B cell (primary cell): ENCODE results near the gene KLF11. TPM values are rescaled to one million over a fixed set of nuclear protein-coding genes. Genes with fewer than 3 reads are reported as not detected.

ENCODE experiments used
- ATAC-seq: fragments of 200-7000 bp; cut with Tn5 transposase; one replicate; pipeline ENCODE4 v1.10.0; 2021; ENCODE audit warnings: low read depth, mild to moderate bottlenecking, moderate number of reproducible peaks, moderate library complexity
- CTCF ChIA-PET: fragments of 350-600 bp; sonication (Branson Sonifier 250); formaldehyde crosslinking; loops from one replicate; lab custom pipeline; 2021; ENCODE audit warnings: antibody characterized with exemption, inconsistent platforms; lab: Charles Lee
- POLR2A ChIA-PET: fragments of 350-600 bp; sonication (Branson Sonifier 250); formaldehyde crosslinking; loops from one replicate; lab custom pipeline; 2021; ENCODE audit warnings: antibody characterized with exemption; lab: Charles Lee
- DNase-seq: peaks from one replicate; pipeline ENCODE4 v3.0.0; 2013
- H2AFZ ChIP-seq: 2 replicates; pipeline ENCODE4 v1.6.1; 2012; ENCODE audit warnings: mild to moderate bottlenecking, low read depth, low read length; ENCODE audit not compliant: insufficient read depth, poor library complexity, severe bottlenecking
- H3K27ac ChIP-seq, 2 donors: 1 replicate in 1 of 2; 2 replicates in 1 of 2; pipeline ENCODE4 v1.5.1; 2012 to 2013; ENCODE audit warnings: low read length in 2 of 2, mild to moderate bottlenecking in 2 of 2, moderate library complexity in 1 of 2
- H3K27me3 ChIP-seq, 4 experiments: fragments of 200-600 bp in 1 of 4; sonication (generic) in 1 of 4; replicated peaks in 1 of 4; 1 replicate in 2 of 4; 2 replicates in 2 of 4; pipeline versions ENCODE4 v1.6.1 to v1.7.0; 2013 to 2016; ENCODE audit warnings: low read length in 3 of 4, mild to moderate bottlenecking in 2 of 4, mixed read lengths in 1 of 4, moderate library complexity in 1 of 4; ENCODE audit not compliant: insufficient read depth in 4 of 4, control insufficient read depth in 3 of 4; ENCODE audit errors: control extremely low read depth in 1 of 4
- H3K36me3 ChIP-seq, 2 experiments: replicated peaks in 1 of 2; 1 replicate in 1 of 2; 2 replicates in 1 of 2; pipeline versions ENCODE4 v1.6.1 to v1.7.1; 2013; ENCODE audit warnings: low read length in 1 of 2; ENCODE audit not compliant: insufficient read depth in 2 of 2, control insufficient read depth in 1 of 2; ENCODE audit errors: control extremely low read depth in 1 of 2, extremely low read depth in 1 of 2
- H3K4me1 ChIP-seq, 2 donors: fragments of 200-600 bp in 1 of 2; sonication (generic) in 1 of 2; 1 replicate in 1 of 2; 2 replicates in 1 of 2; pipeline versions ENCODE4 v1.5.1 to v1.6.1; 2013 to 2017; ENCODE audit warnings: low read length in 2 of 2; ENCODE audit not compliant: control insufficient read depth in 2 of 2, insufficient read depth in 2 of 2
- H3K4me2 ChIP-seq: replicated peaks from 2 replicates; pipeline ENCODE3; 2012; ENCODE audit warnings: mild to moderate bottlenecking, low read depth, low read length; ENCODE audit not compliant: poor library complexity, severe bottlenecking
- H3K4me3 ChIP-seq, 5 experiments: fragments of 200-600 bp in 1 of 5; sonication (generic) in 1 of 5; 1 replicate in 3 of 5; 2 replicates in 2 of 5; pipeline versions ENCODE4 v1.5.1 to v1.7.0; 2011 to 2016; ENCODE audit warnings: low read length in 4 of 5, mild to moderate bottlenecking in 4 of 5, low read depth in 2 of 5, control low read depth in 1 of 5, moderate library complexity in 1 of 5; ENCODE audit not compliant: insufficient read depth in 1 of 5; ENCODE audit errors: control extremely low read depth in 1 of 5, extremely low read depth in 1 of 5
- H3K79me2 ChIP-seq: fragments of 200-600 bp; sonication (generic); one replicate; pipeline ENCODE4 v1.6.0; 2016; ENCODE audit warnings: low read length; ENCODE audit not compliant: control insufficient read depth, insufficient read depth
- H3K9ac ChIP-seq: fragments of 200-600 bp; sonication (generic); 2 replicates; pipeline ENCODE4 v1.6.1; 2017; ENCODE audit warnings: mild to moderate bottlenecking, low read length, moderate library complexity
- H3K9me3 ChIP-seq, 3 donors: one replicate each; pipeline versions ENCODE4 v1.6.1 to v1.7.1; 2013; ENCODE audit warnings: low read length in 2 of 3; ENCODE audit not compliant: control insufficient read depth in 2 of 3, insufficient read depth in 1 of 3; ENCODE audit errors: control extremely low read depth in 1 of 3
- H4K20me1 ChIP-seq: 2 replicates; pipeline ENCODE4 v1.6.0; 2012; ENCODE audit warnings: mild to moderate bottlenecking, low read length; ENCODE audit not compliant: insufficient read depth, control insufficient read depth, poor library complexity, severe bottlenecking
- H3K27ac Mint-ChIP-seq: one replicate; pipeline ENCODE4 v1.8.0; 2021; ENCODE audit warnings: mixed read lengths
- H3K27me3 Mint-ChIP-seq: one replicate; pipeline ENCODE4 v1.8.0; 2021; ENCODE audit warnings: mixed read lengths
- H3K4me1 Mint-ChIP-seq: one replicate; pipeline ENCODE4 v1.8.0; 2021; ENCODE audit warnings: mixed read lengths
- H3K4me3 Mint-ChIP-seq: one replicate; pipeline ENCODE4 v1.8.0; 2021; ENCODE audit warnings: mixed read lengths
- H3K9me3 Mint-ChIP-seq: one replicate; pipeline ENCODE4 v1.8.0; 2022; ENCODE audit warnings: mixed read lengths; ENCODE audit not compliant: insufficient read depth
- CTCF ChIP-seq: fragments of 200-600 bp; IDR thresholded peaks from one replicate; pipeline ENCODE4 v1.8.0; 2022; ENCODE audit warnings: antibody characterized with exemption, mild to moderate bottlenecking
- EZH2 ChIP-seq: IDR thresholded peaks from 2 replicates; pipeline ENCODE4 v1.6.1; 2012; ENCODE audit warnings: borderline replicate concordance, low read depth, mild to moderate bottlenecking, moderate library complexity, low read length; ENCODE audit not compliant: insufficient read depth, poor library complexity, severe bottlenecking
- WGBS: methylation state at CpG from one replicate; pipeline ENCODE4 v1.1.5; 2013; ENCODE audit warnings: missing lambda C conversion rate; ENCODE audit not compliant: insufficient coverage; 5-methylcytosine and 5-hydroxymethylcytosine counted together
- intact Hi-C: fragments of 100-400 bp; cut with micrococcal nuclease; formaldehyde crosslinking; loops from one replicate; pipeline ENCODE4 v1.10.0; 2022
- polyA plus RNA-seq: library from polyadenylated mRNA; depleted of rRNA; stranded (reverse); fragments of >200 nt; gene quantifications from 2 replicates; pipeline ENCODE4 v1.2.3, GENCODE V29; 2012
- total RNA-seq, 2 donors: library from RNA; stranded (reverse); fragments of 120-200 nt in 1 of 2; gene quantifications; 1 replicate in 1 of 2; 2 replicates in 1 of 2; pipeline versions ENCODE4 v1.2.3 to v1.2.4, GENCODE V29; 2013 to 2022

The KLF11 gene
- total and polyA plus RNA-seq, 2 donors (not counting 1 experiment from before 2014, with no cell fraction given): 20.8 to 48.4 TPM

- Mint-ChIP-seq H3K27me3 (no peaks in the 10 kb centered on the region), H3K4me3 (no peak overlapping the region), H3K9me3 (no peaks in the 10 kb centered on the region), H3K4me1 (no peaks in the 10 kb centered on the region), H3K27ac (no peak overlapping the region)
- Histone ChIP-seq H3K9me3 (peaks cover 0 to 10% (median 0%) of the 10 kb centered on the region in 3 donors), H4K20me1 (no peaks in the 10 kb centered on the region), H3K36me3 (no peaks in the 10 kb centered on the region), H2AFZ (no peak overlapping the region), H3K4me1 (no peaks in the 10 kb centered on the region), H3K4me3 (no peak overlapping the region), H3K27me3 (peaks cover 0 to 10% (median 0%) of the 10 kb centered on the region in 4 experiments), H3K4me2 (no peak overlapping the region), H3K79me2 (no peaks in the 10 kb centered on the region), H3K9ac (no peak overlapping the region), H3K27ac (no peak overlapping the region)
- DNase-seq: no peak
- ATAC-seq: no peak
- POLR2A ChIA-PET: no interaction called here
- CTCF ChIA-PET: no interaction called here
- TF ChIP-seq CTCF: no peak
- no peak for TF ChIP-seq EZH2
- intact Hi-C loops: no loop called here
- WGBS: 94% methylated on average over 5 of the region's 9 CpGs
Measured at GRCh38 chr2:10002681-10003080, 40.7 kb upstream of the KLF11 start.

- no peaks in the 10 kb centered on the region for H3K36me3 ChIP-seq
- H3K79me2 ChIP-seq: no peaks in the 10 kb centered on the region
- ChIA-PET POLR2A (no interaction called here), CTCF (no interaction called here)
- Mint-ChIP-seq H3K4me3 (no peak overlapping the region), H3K27ac (no peak overlapping the region), H3K27me3 (no peaks in the 10 kb centered on the region), H3K9me3 (no peaks in the 10 kb centered on the region), H3K4me1 (no peaks in the 10 kb centered on the region)
- no peak overlapping the region for H3K4me3 ChIP-seq
- ATAC-seq (no peak), DNase-seq (no peak)
- no peak overlapping the region for H3K9ac ChIP-seq
- H2AFZ ChIP-seq: no peak overlapping the region
- H3K27ac ChIP-seq: no peak overlapping the region
- intact Hi-C loops: no loop called here
- TF ChIP-seq EZH2 (no peak), CTCF (no peak)
- H3K4me1 ChIP-seq: no peaks in the 10 kb centered on the region
- H3K9me3 ChIP-seq: peaks cover 0 to 8% (median 0%) of the 10 kb centered on the region in 3 donors
- H3K27me3 ChIP-seq: peaks cover 0 to 10% (median 0%) of the 10 kb centered on the region in 4 experiments
- 95% methylated on average over 17 of the region's 20 CpGs for WGBS
- no peak overlapping the region for H3K4me2 ChIP-seq
- no peaks in the 10 kb centered on the region for H4K20me1 ChIP-seq
Measured at GRCh38 chr2:10003206-10004125, 39.9 kb upstream of the KLF11 start.
